GM21447 (cell line): ENCODE measurements around the gene CFAP57.

ENCODE experiments used
- ATAC-seq: cut with Tn5 transposase; IDR thresholded peaks from one replicate; pipeline ENCODE4 v1.9.1; 2021; ENCODE audit not compliant: unreplicated experiment

CFAP57 gene

GRCh38 chr1:43222879-43223278, 50.7 kb downstream of the CFAP57 start:
- no peak for ATAC-seq

GRCh38 chr1:43225168-43225567, 53.0 kb downstream of the CFAP57 start:
- no peak for ATAC-seq

- ATAC-seq: no peak
These were observed 55.1 kb downstream of the CFAP57 start for GRCh38 chr1:43227143-43227764.

DNA sequence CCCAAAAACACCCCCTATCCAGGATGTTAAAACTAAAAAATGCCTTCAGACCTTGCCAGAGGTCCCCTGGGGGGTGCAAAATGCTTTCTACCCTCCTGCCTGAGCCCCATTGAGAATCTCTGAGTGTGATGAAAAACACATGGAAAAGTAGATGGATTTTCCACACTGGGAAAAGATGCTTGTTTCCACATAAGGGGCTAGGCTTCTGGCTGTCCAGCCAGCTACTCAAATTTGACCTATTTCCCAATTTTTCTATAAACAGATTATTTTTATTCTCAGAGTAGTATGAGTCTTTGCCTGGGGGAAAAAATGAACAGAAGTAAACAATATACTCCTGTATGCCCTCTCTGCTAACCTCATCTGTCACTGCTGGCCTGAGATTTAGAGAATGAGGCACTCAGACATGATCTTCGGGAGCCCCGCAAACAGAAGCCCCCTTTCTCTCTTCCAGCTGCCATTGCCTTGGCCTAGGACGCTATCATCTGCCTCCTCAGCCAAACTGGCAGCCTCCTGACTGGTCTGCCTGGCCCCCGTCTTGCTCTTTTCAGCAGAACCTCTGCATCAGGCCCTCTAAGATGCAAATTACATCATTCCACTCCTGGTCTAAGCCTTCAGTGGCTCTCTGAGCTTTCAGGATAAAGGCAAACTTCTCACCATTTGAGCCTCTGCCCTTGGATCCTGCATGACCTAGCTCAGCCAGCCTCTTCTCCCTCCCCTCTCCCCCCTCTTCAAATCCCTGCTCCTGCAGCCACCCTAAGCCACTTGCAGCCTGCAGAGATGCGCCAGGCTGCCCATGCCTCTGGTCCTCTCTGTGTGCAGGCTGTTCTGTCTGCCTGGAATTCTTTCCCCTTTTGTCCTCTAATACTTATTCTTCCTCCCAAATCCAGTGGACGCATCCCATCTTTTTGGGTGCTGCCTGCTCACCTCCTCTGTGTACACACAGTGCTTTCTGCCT, 58.0 kb downstream of the CFAP57 start:
- no peak for ATAC-seq

DNA sequence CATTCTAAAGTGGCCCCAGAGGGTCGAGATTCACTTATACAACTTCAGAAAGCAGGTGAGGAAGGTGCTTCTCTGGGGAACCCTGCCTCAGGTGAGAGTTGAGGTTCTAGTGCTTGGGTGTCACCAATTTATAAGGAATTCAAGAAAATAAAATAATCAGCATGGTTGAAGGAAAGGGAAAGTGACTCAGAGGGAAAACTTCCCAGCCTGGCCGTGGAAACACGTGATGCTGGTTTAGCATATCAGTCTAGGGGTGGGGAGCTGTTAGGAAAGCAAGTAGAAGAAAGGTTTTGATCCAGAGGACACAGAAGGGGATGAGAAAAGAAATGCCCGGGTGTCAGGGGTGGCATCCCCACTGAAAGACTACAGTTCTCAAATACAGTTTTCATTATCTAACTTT, 59.9 kb downstream of the CFAP57 start:
- no peak for ATAC-seq

- ATAC-seq: no peak
These were observed 60.4 kb downstream of the CFAP57 start for GRCh38 chr1:43232482-43232881.

DNA sequence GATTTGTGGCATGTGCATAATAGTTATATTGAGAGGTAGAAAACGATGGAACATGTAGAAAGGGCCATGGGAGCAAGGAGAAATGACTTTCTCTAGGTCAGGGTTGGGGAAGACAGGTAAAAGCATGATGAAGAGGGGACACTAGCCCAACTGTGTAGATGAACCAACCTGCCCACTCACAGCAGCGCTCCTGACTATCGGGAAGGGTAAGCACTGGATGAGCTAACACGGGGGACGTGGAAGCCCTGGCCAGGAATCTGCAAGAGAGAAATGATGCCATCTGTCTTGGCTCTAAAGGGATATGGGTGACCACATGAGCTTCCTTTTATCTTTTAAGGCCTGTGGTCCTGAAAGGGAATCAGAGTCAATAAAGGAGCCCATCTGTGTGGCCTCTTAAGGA, 61.5 kb downstream of the CFAP57 start:
- no peak for ATAC-seq

DNA sequence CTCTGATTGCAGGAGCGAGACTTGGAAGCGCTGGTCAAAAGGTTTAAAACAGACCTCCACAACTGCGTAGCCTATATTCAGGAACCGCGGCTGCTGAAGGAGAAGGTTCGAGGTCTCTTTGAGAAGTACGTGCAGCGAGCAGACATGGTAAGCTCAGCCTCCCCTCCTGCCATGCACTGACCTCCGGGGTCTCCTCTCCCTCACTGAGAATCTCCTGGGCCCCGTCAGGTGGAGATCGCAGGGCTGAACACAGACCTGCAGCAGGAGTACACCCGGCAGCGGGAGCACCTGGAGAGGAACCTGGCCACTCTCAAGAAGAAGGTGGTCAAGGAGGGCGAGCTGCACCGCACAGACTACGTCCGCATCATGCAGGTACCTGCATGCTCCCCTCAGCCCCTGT, 62.1 kb downstream of the CFAP57 start:
- no peak for ATAC-seq

- ATAC-seq: no peak
These were observed 62.9 kb downstream of the CFAP57 start for GRCh38 chr1:43235040-43235439.

DNA sequence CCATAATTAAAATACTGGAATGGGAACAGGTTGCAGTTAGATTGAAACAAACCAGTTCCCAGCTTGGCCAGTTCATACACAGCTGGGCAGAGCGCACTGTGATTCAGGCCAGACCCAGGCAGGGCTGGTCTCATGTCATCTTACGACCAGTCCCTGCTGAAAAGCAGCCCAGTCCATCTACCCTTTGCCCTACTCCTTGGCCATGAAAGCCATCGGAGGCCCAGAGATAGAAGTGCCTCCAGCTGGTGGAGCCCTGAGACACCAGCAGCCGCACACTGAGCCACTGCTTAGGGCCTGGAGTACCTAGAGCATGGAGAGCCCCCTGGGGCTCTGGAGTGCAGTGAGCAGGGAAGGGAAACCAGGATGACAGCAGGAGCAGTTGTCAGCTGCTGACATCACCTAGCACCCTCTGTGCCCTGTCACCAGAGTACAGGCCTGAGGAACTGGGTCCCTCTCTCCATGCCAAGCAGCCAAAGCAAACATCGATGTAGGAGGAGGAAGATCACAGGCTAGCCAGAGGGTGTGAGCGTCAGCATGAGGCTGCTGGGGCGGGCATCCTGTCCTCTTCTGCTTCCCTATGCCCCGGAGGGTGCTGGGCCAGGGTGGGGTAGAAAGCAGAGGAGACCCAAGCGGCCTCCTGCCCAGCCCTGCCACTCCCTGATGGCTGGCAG, 63.5 kb downstream of the CFAP57 start:
- no peak for ATAC-seq

- ATAC-seq: no peak
These were observed 65.0 kb downstream of the CFAP57 start for GRCh38 chr1:43237121-43237520.

DNA sequence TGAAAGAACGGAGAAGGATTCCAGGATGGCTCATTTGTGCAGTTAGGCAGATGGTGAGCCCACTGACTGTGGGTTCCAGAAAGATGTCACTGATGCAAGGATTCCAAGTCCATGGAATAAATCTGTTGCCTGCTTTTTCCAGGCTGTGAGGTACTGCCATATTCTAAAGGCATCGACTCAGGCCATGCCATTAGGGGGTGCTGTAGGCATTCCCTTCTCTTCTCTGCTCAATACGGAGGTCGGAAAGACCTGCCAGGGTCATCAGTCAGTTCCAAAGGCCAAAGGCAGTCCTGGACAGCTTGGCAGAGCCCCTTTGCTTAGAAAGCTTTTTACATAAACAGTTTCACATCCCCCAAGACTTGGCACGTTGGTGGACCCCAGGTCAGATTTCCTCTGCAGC, 66.0 kb downstream of the CFAP57 start:
- no peak for ATAC-seq

DNA sequence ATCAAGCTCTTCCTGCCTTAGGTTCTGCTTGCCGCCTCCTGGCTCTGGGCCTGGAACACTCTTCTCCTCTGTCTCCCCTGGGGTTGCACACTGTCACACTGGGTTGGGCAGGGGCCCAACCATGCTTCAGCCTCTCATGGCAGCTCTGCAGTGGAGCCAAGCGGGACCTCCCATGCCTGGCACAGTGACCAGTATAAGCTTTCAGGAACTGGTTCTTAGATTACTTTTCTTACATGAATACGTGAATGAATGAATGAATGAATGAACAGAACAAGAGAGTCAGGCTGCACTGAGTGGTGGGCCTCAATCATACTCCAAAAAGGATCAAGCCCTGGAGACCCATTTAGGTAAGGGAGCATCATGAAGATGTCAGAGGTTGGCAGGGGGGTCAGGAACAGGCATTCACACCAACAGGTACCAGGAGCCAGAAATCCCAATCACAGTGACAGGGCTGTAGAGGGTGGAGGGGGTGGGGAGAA, 66.9 kb downstream of the CFAP57 start:
- peak; percentile 11 for ATAC-seq

DNA sequence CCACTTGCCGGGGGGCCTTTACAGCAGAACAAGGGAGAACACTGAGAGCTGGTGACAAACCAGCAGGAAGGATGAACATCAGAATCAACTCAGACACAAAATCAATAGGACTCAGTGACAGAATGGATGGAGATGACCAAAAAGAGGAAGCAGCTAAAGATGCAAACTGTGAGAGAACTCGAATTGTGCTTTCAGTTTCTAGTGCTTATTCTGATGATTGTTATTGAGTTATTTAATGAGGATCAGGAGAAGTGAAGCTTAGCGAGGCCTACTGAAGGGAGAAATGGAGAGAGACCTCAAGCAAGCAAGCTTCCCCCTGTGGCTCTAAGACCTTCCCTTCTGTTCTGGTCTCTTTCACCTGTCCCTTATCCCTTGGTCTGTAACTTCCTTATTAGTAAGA, 67.4 kb downstream of the CFAP57 start:
- ATAC-seq: peak; percentile 78

DNA sequence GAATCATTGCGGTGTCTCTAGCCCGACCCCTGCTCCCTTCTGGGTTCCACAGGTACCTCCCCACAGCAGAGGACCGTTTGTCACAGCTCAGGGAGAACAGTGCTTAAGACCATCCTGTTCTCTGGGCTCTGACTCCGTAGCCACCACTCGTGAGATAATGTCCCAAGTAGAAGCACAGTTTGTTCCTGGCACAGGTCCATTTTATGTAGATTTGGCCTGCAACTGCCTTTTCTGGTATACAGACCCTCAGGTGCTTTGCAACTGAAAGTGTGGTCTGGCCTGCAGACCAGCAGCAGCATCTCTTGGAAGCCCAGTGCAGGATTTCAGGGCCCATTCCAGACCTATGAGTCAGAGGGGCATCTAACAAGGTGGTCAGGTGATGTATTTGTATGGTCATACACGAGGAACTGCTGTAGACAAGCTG, 69.3 kb downstream of the CFAP57 start:
- ATAC-seq: no peak

GRCh38 chr1:43243299-43243698, 71.2 kb downstream of the CFAP57 start:
- ATAC-seq: no peak

DNA sequence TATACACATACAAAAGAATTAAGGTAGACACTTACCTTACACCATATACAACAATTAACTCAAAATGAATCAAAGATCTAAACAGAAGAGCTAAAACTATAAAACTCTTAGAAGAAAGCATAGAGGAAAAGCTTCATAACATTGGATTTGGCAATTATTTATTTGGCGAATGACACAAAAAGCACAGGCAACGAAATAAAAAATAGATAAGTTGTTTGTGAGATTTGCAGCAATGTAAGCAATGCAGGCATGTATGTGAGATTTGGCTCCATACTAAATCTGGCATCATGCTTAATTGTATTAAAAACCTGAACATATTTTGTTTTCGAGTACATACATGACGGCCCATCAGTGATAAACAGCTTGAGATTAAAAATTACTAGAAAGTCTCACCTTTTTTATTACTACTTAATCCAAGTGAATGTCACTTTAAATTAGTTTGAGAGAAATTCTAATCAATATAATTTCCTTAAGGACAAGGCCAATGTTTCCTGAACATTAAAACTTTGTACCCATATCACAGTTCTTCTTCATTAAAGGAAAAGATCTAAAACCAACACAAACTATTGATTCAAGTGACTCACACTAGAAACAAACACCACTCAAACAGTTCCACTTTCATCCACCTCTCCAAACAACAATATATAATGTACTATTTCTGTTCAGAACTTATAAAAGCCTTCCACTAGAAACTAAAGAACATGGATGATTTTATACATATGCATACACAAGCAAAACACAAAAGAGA, 74.5 kb downstream of the CFAP57 start:
- no peak for ATAC-seq

DNA sequence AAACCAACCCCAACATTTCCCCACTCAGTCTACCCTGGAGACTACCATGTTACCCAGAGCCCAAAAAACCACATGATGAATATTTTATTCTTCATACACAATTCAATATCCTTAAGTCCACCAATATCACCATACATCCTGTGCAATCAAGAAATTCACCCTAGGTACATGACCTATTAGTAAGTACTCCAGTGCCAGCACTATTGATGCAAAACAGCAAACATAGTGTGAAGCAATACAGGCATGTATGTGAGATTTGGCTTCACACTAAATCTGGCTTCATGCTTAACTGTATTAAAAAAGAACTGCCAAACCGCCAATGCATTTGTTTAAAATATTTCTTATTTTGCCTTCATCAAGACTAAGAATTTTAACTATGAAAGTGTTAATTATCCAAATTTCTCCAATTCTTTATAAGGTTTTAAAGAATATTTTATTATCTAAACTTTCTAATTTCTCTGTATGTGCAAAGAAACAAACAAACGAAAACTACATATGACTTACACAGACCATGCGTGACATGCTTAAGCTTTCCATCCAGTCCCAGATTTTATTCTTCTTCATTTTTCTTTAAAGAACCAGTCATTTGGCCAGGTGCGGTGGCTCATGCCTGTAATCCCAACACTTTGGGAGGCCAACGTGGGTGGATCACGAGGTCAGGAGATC, 75.3 kb downstream of the CFAP57 start:
- ATAC-seq: no peak

- ATAC-seq: no peak
These were observed 78.2 kb downstream of the CFAP57 start for GRCh38 chr1:43250351-43250761.

DNA sequence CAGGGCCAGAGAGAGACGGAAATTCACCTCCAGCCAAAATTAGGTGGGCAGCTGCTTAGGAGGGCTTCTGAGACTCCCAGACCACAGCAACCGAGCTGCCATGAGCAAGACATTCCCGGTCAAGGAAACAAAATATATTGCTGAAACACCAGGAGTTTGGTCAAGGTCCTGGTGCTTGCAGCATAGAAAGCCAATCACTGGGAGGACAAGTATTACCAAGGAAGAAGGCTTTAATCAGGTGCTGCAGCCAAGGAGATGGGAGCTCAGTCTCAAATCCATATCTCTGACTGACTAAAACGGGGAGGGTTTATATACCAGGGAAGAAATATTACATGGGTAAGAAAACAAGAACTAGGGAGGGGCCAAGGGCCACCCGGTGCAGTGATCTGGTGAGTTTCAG, 78.9 kb downstream of the CFAP57 start:
- no peak for ATAC-seq
